ENCODE measurements around the gene RBMS3. TPM values are rescaled to one million over a fixed set of nuclear protein-coding genes. Genes with fewer than 3 reads are reported as not detected.
A peak's percentile ranks its signal among the peaks of the same experiment; 100 is the strongest.

The RBMS3 gene
- total and polyA plus RNA-seq, 2 donors (not counting 1 experiment from before 2014, with no cell fraction given): 26.9 to 68.4 TPM

GRCh38 chr3:29525254-29525881 lies 244.5 kb downstream of the RBMS3 start:
- Histone ChIP-seq H3K9me3 (ENCODE audit: control insufficient read depth, insufficient read depth, low read depth, low read length) (no peaks in the 10 kb centered on the region), H3K27me3 (ENCODE audit: control insufficient read depth, insufficient read depth, low read length) (no peaks in the 10 kb centered on the region), H3K36me3 (ENCODE audit: control insufficient read depth, insufficient read depth, low read length) (no peaks in the 10 kb centered on the region), H3K27ac (ENCODE audit: insufficient read depth, low read length) (no peak overlapping the region), H3K4me2 (ENCODE audit: extremely low read depth, insufficient read depth, low read length) (peak overlapping the region; percentile 49), H3K9ac (ENCODE audit: insufficient read depth, low read length) (no peak overlapping the region), H2AFZ (ENCODE audit: low read length) (no peak overlapping the region), H4K20me1 (ENCODE audit: control insufficient read depth, extremely low read depth, insufficient read depth, low read length) (no peaks in the 10 kb centered on the region), H3K4me3 (replicated peaks in 1 of 4; ENCODE audit: control extremely low read depth in 1 of 4, insufficient read depth in 1 of 4, low read depth in 3 of 4, low read length in 4 of 4) (no peak overlapping the region), H3K4me1 (ENCODE audit: control insufficient read depth, extremely low read depth, insufficient read depth, low read length) (peaks cover 6% of the 10 kb centered on the region), H3K79me2 (ENCODE audit: control insufficient read depth, insufficient read depth, low read length) (no peaks in the 10 kb centered on the region)
- peak; percentile 55 to 90 for DNase-seq (ENCODE audit: low read depth in 2 of 2)
- no peak for TF ChIP-seq CTCF (conservative IDR thresholded peaks at IDR 0.05 in 1 of 2, IDR thresholded peaks at IDR 0.05 in 1 of 2; ENCODE audit: low read depth in 1 of 2, low read length in 2 of 2)
- no peak for TF ChIP-seq EZH2 (IDR thresholded peaks at IDR 0.05; ENCODE audit: low read length, missing control alignments)

- Histone ChIP-seq H3K79me2 (ENCODE audit: control insufficient read depth, insufficient read depth, low read length) (no peaks in the 10 kb centered on the region), H3K36me3 (ENCODE audit: control insufficient read depth, insufficient read depth, low read length) (no peaks in the 10 kb centered on the region), H2AFZ (ENCODE audit: low read length) (no peak overlapping the region), H3K27ac (ENCODE audit: insufficient read depth, low read length) (no peak overlapping the region), H3K9me3 (ENCODE audit: control insufficient read depth, insufficient read depth, low read depth, low read length) (no peaks in the 10 kb centered on the region), H3K27me3 (ENCODE audit: control insufficient read depth, insufficient read depth, low read length) (no peaks in the 10 kb centered on the region), H3K4me1 (ENCODE audit: control insufficient read depth, extremely low read depth, insufficient read depth, low read length) (peaks cover 6% of the 10 kb centered on the region), H4K20me1 (ENCODE audit: control insufficient read depth, extremely low read depth, insufficient read depth, low read length) (no peaks in the 10 kb centered on the region), H3K4me2 (ENCODE audit: extremely low read depth, insufficient read depth, low read length) (no peak overlapping the region), H3K4me3 (replicated peaks in 1 of 4; ENCODE audit: control extremely low read depth in 1 of 4, insufficient read depth in 1 of 4, low read depth in 3 of 4, low read length in 4 of 4) (no peak overlapping the region), H3K9ac (ENCODE audit: insufficient read depth, low read length) (no peak overlapping the region)
- no peak for TF ChIP-seq EZH2 (IDR thresholded peaks at IDR 0.05; ENCODE audit: low read length, missing control alignments)
- no peak for TF ChIP-seq CTCF (conservative IDR thresholded peaks at IDR 0.05 in 1 of 2, IDR thresholded peaks at IDR 0.05 in 1 of 2; ENCODE audit: low read depth in 1 of 2, low read length in 2 of 2)
- DNase-seq (ENCODE audit: low read depth in 2 of 2): peak in 1 of 2 donors; percentile 11
Observed at GRCh38 chr3:29527246-29527645, 246.4 kb downstream of the RBMS3 start.

- Histone ChIP-seq H2AFZ (ENCODE audit: low read length) (peak overlapping the region; percentile 10), H3K9me3 (ENCODE audit: control insufficient read depth, insufficient read depth, low read depth, low read length) (no peaks in the 10 kb centered on the region), H3K27me3 (ENCODE audit: control insufficient read depth, insufficient read depth, low read length) (no peaks in the 10 kb centered on the region), H3K4me3 (replicated peaks in 1 of 4; ENCODE audit: control extremely low read depth in 1 of 4, insufficient read depth in 1 of 4, low read depth in 3 of 4, low read length in 4 of 4) (no peak overlapping the region), H4K20me1 (ENCODE audit: control insufficient read depth, extremely low read depth, insufficient read depth, low read length) (no peaks in the 10 kb centered on the region), H3K4me1 (ENCODE audit: control insufficient read depth, extremely low read depth, insufficient read depth, low read length) (no peaks in the 10 kb centered on the region), H3K9ac (ENCODE audit: insufficient read depth, low read length) (no peak overlapping the region), H3K36me3 (ENCODE audit: control insufficient read depth, insufficient read depth, low read length) (no peaks in the 10 kb centered on the region), H3K79me2 (ENCODE audit: control insufficient read depth, insufficient read depth, low read length) (no peaks in the 10 kb centered on the region), H3K27ac (ENCODE audit: insufficient read depth, low read length) (no peak overlapping the region), H3K4me2 (ENCODE audit: extremely low read depth, insufficient read depth, low read length) (peak overlapping the region; percentile 81)
- DNase-seq (ENCODE audit: low read depth in 2 of 2): no peak
- TF ChIP-seq EZH2 (IDR thresholded peaks at IDR 0.05; ENCODE audit: low read length, missing control alignments) (no peak), CTCF (conservative IDR thresholded peaks at IDR 0.05 in 1 of 2, IDR thresholded peaks at IDR 0.05 in 1 of 2; ENCODE audit: low read depth in 1 of 2, low read length in 2 of 2) (no peak)
Observed at GRCh38 chr3:29531644-29532043, 250.8 kb downstream of the RBMS3 start.
